GM12878 (cell line): ENCODE data around the gene CYP1A1. TPM values are rescaled to one million over a fixed set of nuclear protein-coding genes. Genes with fewer than 3 reads are reported as not detected.
"Not testable (repeated sequence)": the region's sequence is repeated elsewhere in the genome, so short reads cannot be mapped to it uniquely, and the experiment has no call there.

Source experiments
- ATAC-seq: fragments of 200-7000 bp; cut with Tn5 transposase; 3 replicates; pipeline ENCODE4 v1.9.1; 2020; ENCODE audit warnings: mild to moderate bottlenecking, moderate library complexity
- BruUV-seq: library from RNA; stranded (reverse); fragments of 400-500 nt; replicated peaks from 2 replicates; lab custom pipeline; 2021; lab: Mats Ljungman, UMichigan
- CTCF ChIA-PET: fragments of 300-600 bp; sonication (Branson Sonifier 250); formaldehyde crosslinking; extraction: SDS; loops from one replicate; lab custom pipeline; 2021; ENCODE audit warnings: inconsistent platforms; lab: Yijun Ruan, JAX
- POLR2A ChIA-PET: fragments of 350-600 bp; formaldehyde crosslinking; extraction: SDS; loops from one replicate; lab custom pipeline; 2021; ENCODE audit warnings: inconsistent platforms; lab: Charles Lee
- RAD21 ChIA-PET: fragments of 300-600 bp; sonication (Branson Sonifier 250); formaldehyde crosslinking; loops from one replicate; lab custom pipeline; 2023; ENCODE audit warnings: antibody characterized with exemption; ENCODE audit not compliant: unreplicated experiment; lab: Charles Lee
- SMC1A ChIA-PET: fragments of 300-600 bp; sonication (Branson Sonifier 250); formaldehyde crosslinking; loops from one replicate; lab custom pipeline; 2023; ENCODE audit not compliant: unreplicated experiment, uncharacterized antibody; lab: Charles Lee
- DNase-seq: peaks from one replicate; pipeline ENCODE4 v3.0.0-alpha.2; 2011; ENCODE audit warnings: low read depth, low spot score
- FAIRE-seq: peaks from 3 replicates; lab custom pipeline; 2011; peaks lifted over from hg19 to GRCh38; lab: Jason Lieb, UNC
- H2AFZ ChIP-seq: 2 replicates; pipeline ENCODE4 v1.6.0; 2011; ENCODE audit warnings: low read depth, low read length, control low read depth; ENCODE audit not compliant: control insufficient read depth
- H3K27ac ChIP-seq: 2 replicates; pipeline ENCODE4 v1.5.1; 2011; ENCODE audit warnings: control low read depth; ENCODE audit not compliant: control insufficient read depth, insufficient read depth
- H3K27me3 ChIP-seq, 2 experiments: replicated peaks in 1 of 2; 2 replicates each; pipeline versions ENCODE4 v1.6.0 to v1.6.1; 2011; ENCODE audit warnings: low read length in 1 of 2; ENCODE audit not compliant: control insufficient read depth in 2 of 2, insufficient read depth in 2 of 2
- H3K36me3 ChIP-seq, 2 experiments: 2 replicates each; pipeline ENCODE4 v1.5.1; 2011; ENCODE audit warnings: low read length in 1 of 2; ENCODE audit not compliant: control insufficient read depth in 2 of 2, insufficient read depth in 2 of 2
- H3K4me1 ChIP-seq: 2 replicates; pipeline ENCODE4 v1.6.1; 2011; ENCODE audit warnings: mild to moderate bottlenecking, low read length, moderate library complexity, mixed read lengths; ENCODE audit not compliant: control insufficient read depth, insufficient read depth
- H3K4me2 ChIP-seq: 2 replicates; pipeline ENCODE4 v1.6.0; 2011; ENCODE audit warnings: control low read depth; ENCODE audit not compliant: control insufficient read depth, insufficient read depth
- H3K4me3 ChIP-seq: fragments of 200-600 bp; sonication (generic); 2 replicates; pipeline ENCODE4 v1.5.1; 2016
- H3K79me2 ChIP-seq: 2 replicates; pipeline ENCODE4 v1.6.0; 2011; ENCODE audit warnings: low read length; ENCODE audit not compliant: control insufficient read depth, insufficient read depth
- H3K9ac ChIP-seq: 2 replicates; pipeline ENCODE4 v1.8.0; 2011; ENCODE audit warnings: low read length, control low read depth, mixed read lengths; ENCODE audit not compliant: control insufficient read depth, insufficient read depth
- H3K9me3 ChIP-seq: replicated peaks from 3 replicates; pipeline ENCODE4 v1.5.1; 2011; ENCODE audit warnings: mild to moderate bottlenecking, low read length; ENCODE audit not compliant: control insufficient read depth, insufficient read depth
- H4K20me1 ChIP-seq: 2 replicates; pipeline ENCODE4 v1.6.0; 2011; ENCODE audit not compliant: control insufficient read depth, insufficient read depth
- CTCF ChIP-seq, 3 experiments: IDR thresholded peaks in 2 of 3; conservative IDR thresholded peaks in 1 of 3; 2 replicates each; pipeline ENCODE4 v1.5.1; 2011; ENCODE audit warnings: low read depth in 3 of 3, low read length in 3 of 3, mild to moderate bottlenecking in 3 of 3, control low read depth in 2 of 3, moderate library complexity in 2 of 3, inconsistent platforms in 1 of 3, mixed read lengths in 1 of 3; ENCODE audit not compliant: control insufficient read depth in 2 of 3, insufficient read depth in 1 of 3; ENCODE audit errors: extremely low read depth in 1 of 3
- GATAD2B ChIP-seq: fragments of 450-650 bp; conservative IDR thresholded peaks from 2 replicates; pipeline ENCODE4 v1.6.1; 2017; ENCODE audit warnings: low read depth, mild to moderate bottlenecking, moderate library complexity
- JUND ChIP-seq: IDR thresholded peaks from 2 replicates; pipeline ENCODE4 v1.6.1; 2012; ENCODE audit warnings: low read depth, mild to moderate bottlenecking, low read length, improper control_type of control experiment, moderate library complexity
- RFX5 ChIP-seq: IDR thresholded peaks from 2 replicates; pipeline ENCODE4 v1.6.1; 2011; ENCODE audit warnings: low read depth, low read length, improper control_type of control experiment
- WGBS: methylation state at CpG from one replicate; pipeline ENCODE4 v1.1.6; 2016; ENCODE audit warnings: low lambda C conversion rate; ENCODE audit not compliant: insufficient replicate concordance, insufficient coverage; ENCODE audit errors: missing lambda C conversion rate; 5-methylcytosine and 5-hydroxymethylcytosine counted together
- in situ Hi-C: fragments of 300-500 bp; cut with MboI; formaldehyde crosslinking; loops from 9 replicates; pipeline ENCODE4 v1.14.3; 2018; ENCODE audit warnings: mixed read lengths
- intact Hi-C: fragments of 100-400 bp; cut with micrococcal nuclease; formaldehyde crosslinking; loops from one replicate; pipeline ENCODE4 v1.14.2; 2022; ENCODE audit not compliant: unreplicated experiment
- polyA plus RNA-seq, 11 experiments: library from polyadenylated mRNA; depleted of rRNA in 4 of 11; unstranded in 6 of 11; stranded (reverse) in 5 of 11; fragments of >200 nt; fragmentation: Nextera tagmentation in 4 of 11; fragmentation: Illumina TruSeq in 1 of 11; extraction: Ambion mirVana in 4 of 11; extraction: Trizol in 1 of 11; gene quantifications; 1 replicate in 1 of 11; 2 replicates in 10 of 11; pipeline versions ENCODE4 v1.2.1 to v1.2.3, GENCODE V29; 2011 to 2016; ENCODE audit warnings: inconsistent platforms in 2 of 11, missing spikeins in 2 of 11, low read depth in 1 of 11
- total RNA-seq, 4 experiments: library from RNA; depleted of rRNA in 3 of 4; stranded (reverse); fragments of >200 nt in 3 of 4; fragmentation: Illumina TruSeq in 1 of 4; extraction: Trizol in 1 of 4; gene quantifications; 2 replicates each; pipeline versions ENCODE4 v1.2.1 to v1.2.3, GENCODE V29; 2013 to 2021

Gene CYP1A1
- total and polyA plus RNA-seq, 10 of the 15 experiments (the other 5 are each of a cell fraction or from before 2014, with no cell fraction given): 0.04 to 0.71 (median 0.07) TPM; not detected in 4

DNA sequence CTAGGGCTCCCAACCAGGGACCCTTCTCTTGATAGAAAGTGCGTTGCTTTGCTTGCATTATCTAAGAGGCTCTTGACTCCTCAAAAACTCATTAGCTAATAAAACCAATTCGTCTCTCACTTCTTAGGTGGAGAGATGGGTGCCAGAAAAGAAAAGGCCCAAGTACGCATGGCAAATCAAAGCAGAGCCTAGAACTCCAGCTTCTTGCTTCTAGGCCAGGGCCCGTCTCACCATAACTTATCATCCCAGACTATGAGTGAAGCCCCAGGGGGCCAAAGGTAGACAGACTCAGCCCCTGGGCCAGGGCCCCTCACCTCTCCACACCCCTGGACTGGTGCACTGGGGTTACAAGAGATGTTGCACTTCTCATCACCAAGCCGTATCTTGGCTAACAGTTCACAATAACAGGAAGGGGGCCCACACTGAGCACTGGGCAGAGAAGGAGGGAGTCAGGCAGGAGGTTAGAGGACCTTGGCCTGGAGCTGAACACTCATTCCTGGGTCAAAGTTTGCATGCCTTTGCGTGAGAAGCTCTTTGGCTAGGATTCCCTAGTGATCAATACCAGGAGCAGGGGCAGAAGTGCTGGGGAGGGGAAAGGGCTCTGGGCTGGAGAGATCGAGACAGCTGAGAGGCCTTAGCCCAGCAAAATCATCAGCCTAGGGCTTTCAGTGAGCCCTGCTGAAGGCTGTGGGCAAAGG, 5.4 kb upstream of the CYP1A1 start (continued):
- TF ChIP-seq JUND: no peak
- no peak for TF ChIP-seq GATAD2B
- no peak for TF ChIP-seq RFX5
- TF ChIP-seq CTCF (IDR thresholded peaks at IDR 0.05 in 2 of 3, conservative IDR thresholded peaks at IDR 0.05 in 1 of 3; ENCODE audit: control insufficient read depth in 2 of 3, extremely low read depth in 1 of 3, insufficient read depth in 1 of 3, low read depth in 3 of 3, low read length in 3 of 3): no peak

DNA sequence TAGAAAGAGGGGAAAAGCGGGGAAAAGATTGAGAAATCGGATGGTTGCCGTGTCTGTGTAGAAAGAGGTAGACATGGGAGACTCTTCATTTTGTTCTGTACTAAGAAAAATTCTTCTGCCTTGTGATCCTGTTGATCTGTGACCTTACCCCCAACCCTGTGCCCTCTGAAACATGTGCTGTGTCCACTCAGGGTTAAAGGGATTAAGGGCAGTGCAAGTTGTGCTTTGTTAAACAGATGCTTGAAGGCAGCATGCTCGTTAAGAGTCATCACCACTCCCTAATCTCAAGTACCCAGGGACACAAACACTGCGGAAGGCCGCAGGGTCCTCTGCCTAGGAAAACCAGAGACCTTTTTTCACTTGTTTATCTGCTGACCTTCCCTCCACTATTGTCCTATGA, 4.0 kb upstream of the CYP1A1 start:
- 67% methylated on average over 4 of the region's 6 CpGs for WGBS
- FAIRE-seq, RAD21 ChIA-PET, DNase-seq, H3K9ac ChIP-seq, H2AFZ ChIP-seq, H3K36me3 ChIP-seq, H3K79me2 ChIP-seq, H4K20me1 ChIP-seq, ATAC-seq, in situ Hi-C loops, H3K9me3 ChIP-seq, H3K4me1 ChIP-seq, H3K4me3 ChIP-seq, H3K27ac ChIP-seq, H3K27me3 ChIP-seq, CTCF ChIA-PET, BruUV-seq, POLR2A ChIA-PET, intact Hi-C loops, H3K4me2 ChIP-seq, SMC1A ChIA-PET: not testable (repeated sequence)

GRCh38 chr15:74728699-74729098, 3.4 kb upstream of the CYP1A1 start:
- H3K4me1 ChIP-seq, BruUV-seq, intact Hi-C loops, FAIRE-seq, CTCF ChIA-PET, H3K9me3 ChIP-seq, H3K79me2 ChIP-seq, RAD21 ChIA-PET, SMC1A ChIA-PET, in situ Hi-C loops, H3K4me3 ChIP-seq, DNase-seq, H3K4me2 ChIP-seq, H2AFZ ChIP-seq, H3K27me3 ChIP-seq, POLR2A ChIA-PET, H3K9ac ChIP-seq, ATAC-seq, H3K36me3 ChIP-seq, H3K27ac ChIP-seq, H4K20me1 ChIP-seq: not testable (repeated sequence)
- WGBS: 90% methylated on average over 19 of the region's 30 CpGs
